Lower leg skin (tissue), 4 donors: ENCODE measurements around the gene DHRS1. TPM values are rescaled to one million over a fixed set of nuclear protein-coding genes. Genes with fewer than 3 reads are reported as not detected.

ENCODE experiments used
- DNase-seq, 2 donors: peaks; one replicate each; pipeline ENCODE4 v3.0.0-alpha.2; 2019; ENCODE audit warnings: low spot score in 2 of 2
- H3K4me3 ChIP-seq: fragments of 200-600 bp; sonication (generic); 2 replicates; pipeline ENCODE4 v1.5.1; 2017; ENCODE audit warnings: mild to moderate bottlenecking, low read depth; ENCODE audit not compliant: poor library complexity, severe bottlenecking
- CTCF ChIP-seq, 3 donors: fragments of 450-650 bp; IDR thresholded peaks; one replicate each; pipeline ENCODE4 v1.5.1; 2016; ENCODE audit warnings: antibody characterized with exemption in 3 of 3, mild to moderate bottlenecking in 3 of 3, moderate library complexity in 2 of 3
- POLR2A ChIP-seq, 2 donors: fragments of 450-650 bp; IDR thresholded peaks; one replicate each; pipeline ENCODE4 v1.6.1; 2016 to 2017; ENCODE audit warnings: antibody characterized with exemption in 2 of 2, mild to moderate bottlenecking in 1 of 2, moderate library complexity in 1 of 2
- WGBS, 2 donors: methylation state at CpG; one replicate each; pipeline ENCODE4 v1.1.5; 2018; 5-methylcytosine and 5-hydroxymethylcytosine counted together
- intact Hi-C: fragments of 100-400 bp; cut with DNase I; formaldehyde crosslinking; loops from one replicate; pipeline ENCODE4 v1.15.0; 2023; ENCODE audit warnings: low total_unique reads
- total RNA-seq, 4 donors: library from RNA; depleted of rRNA; stranded (reverse); fragments of >200 nt; gene quantifications; one replicate each; pipeline ENCODE4 v1.1.0, GENCODE V29; 2016

The DHRS1 gene
- total RNA-seq, 4 donors from 2014 or later: 55.0 to 112 (median 90.6) TPM

DNA sequence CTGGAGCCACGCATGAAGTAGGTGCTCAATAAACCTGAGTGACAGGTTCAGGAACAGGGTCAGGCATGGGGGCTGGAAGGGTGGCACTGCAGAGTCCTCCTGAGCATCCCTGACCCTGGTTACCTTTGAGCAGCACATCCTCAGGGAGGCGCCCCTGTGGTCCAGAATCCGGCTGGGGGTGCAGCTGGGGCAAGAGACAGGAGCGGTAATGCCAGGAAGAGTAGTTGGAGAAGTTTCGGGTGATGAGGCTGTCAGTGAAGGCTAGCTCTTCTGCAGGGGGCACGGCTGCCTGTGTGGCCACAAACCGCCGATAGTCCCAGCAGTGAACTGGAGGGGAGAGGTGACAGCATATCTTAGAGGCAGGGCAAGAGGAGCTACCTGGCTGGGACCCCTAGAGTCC is 30.2 kb downstream of the DHRS1 start:
- 88 to 91% methylated on average over 8 of the region's 8 CpGs for WGBS, 2 donors
- TF ChIP-seq CTCF (IDR thresholded peaks at IDR 0.05) (no peak), POLR2A (IDR thresholded peaks at IDR 0.05) (no peak)
- intact Hi-C loops: no loop called here
- DNase-seq: no peak
- no peak overlapping the region for H3K4me3 ChIP-seq

DNA sequence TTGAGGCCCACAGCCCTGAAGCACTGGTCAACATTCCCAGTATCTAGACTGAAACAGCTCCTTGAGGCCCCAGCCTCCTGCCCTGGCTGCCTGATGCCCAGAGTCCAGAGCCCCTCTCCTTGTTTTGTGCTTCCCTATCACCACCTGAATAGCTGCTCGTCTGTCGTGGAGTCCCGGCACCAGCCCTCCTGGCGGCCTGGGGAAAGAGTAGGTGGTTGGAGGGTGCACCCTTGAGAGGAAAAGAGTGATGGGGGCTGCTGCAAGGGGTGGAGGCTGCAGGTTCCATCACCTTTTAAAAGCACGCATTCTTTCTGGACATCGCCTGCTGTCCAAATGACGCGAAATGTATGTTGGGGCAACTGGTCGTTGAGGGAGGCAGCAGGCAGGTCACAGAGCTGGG is 31.4 kb downstream of the DHRS1 start:
- intact Hi-C loops: no loop called here
- H3K4me3 ChIP-seq: no peak overlapping the region
- no peak for DNase-seq
- 89 to 93% methylated on average over 9 of the region's 9 CpGs for WGBS, 2 donors
- TF ChIP-seq CTCF (IDR thresholded peaks at IDR 0.05) (no peak), POLR2A (IDR thresholded peaks at IDR 0.05) (no peak)

- DNase-seq: no peak
- 88 to 93% methylated on average over 9 of the region's 9 CpGs for WGBS, 2 donors
- no peak overlapping the region for H3K4me3 ChIP-seq
- intact Hi-C loops: no loop called here
- no peak for TF ChIP-seq POLR2A (IDR thresholded peaks at IDR 0.05)
- TF ChIP-seq CTCF (IDR thresholded peaks at IDR 0.05): no peak
Measured at GRCh38 chr14:24267516-24267915, 32.1 kb downstream of the DHRS1 start.

- no peak for TF ChIP-seq CTCF (IDR thresholded peaks at IDR 0.05)
- TF ChIP-seq POLR2A (IDR thresholded peaks at IDR 0.05): no peak
- H3K4me3 ChIP-seq: no peak overlapping the region
- 86 to 91% methylated on average over 18 of the region's 18 CpGs for WGBS, 2 donors
- intact Hi-C loops: no loop called here
- DNase-seq: no peak
Measured at GRCh38 chr14:24266344-24267244, 33.0 kb downstream of the DHRS1 start.

- H3K4me3 ChIP-seq: no peak overlapping the region
- WGBS, 2 donors: 30 to 54% methylated on average over 6 of the region's 6 CpGs
- intact Hi-C loops: no loop called here
- no peak for TF ChIP-seq CTCF (IDR thresholded peaks at IDR 0.05)
- TF ChIP-seq POLR2A (IDR thresholded peaks at IDR 0.05): no peak
- DNase-seq: no peak
Measured at GRCh38 chr14:24264298-24264697, 35.3 kb downstream of the DHRS1 start.
